Right lobe of liver (tissue), 4 donors: Measurements from ENCODE around the gene PHGDH.
A peak's percentile ranks its signal among the peaks of the same experiment; 100 is the strongest.

ENCODE experiments used
- CTCF ChIP-seq, 4 donors: fragments of 200-600 bp in 3 of 4; fragments of 450-650 bp in 1 of 4; IDR thresholded peaks; one replicate each; pipeline versions ENCODE4 v1.5.1 to v1.8.0; 2016 to 2022; ENCODE audit warnings: antibody characterized with exemption in 4 of 4, mild to moderate bottlenecking in 2 of 4
- POLR2A ChIP-seq: fragments of 450-650 bp; IDR thresholded peaks from one replicate; pipeline ENCODE4 v1.6.1; 2017; ENCODE audit warnings: antibody characterized with exemption, mild to moderate bottlenecking
- donor health status: DM: no; HTN: no; CAD: no.
- donor health status: DM: no; HTN: no; CAD: no.
- donor health status: DM: no; HTN: yes; CAD: no.

- TF ChIP-seq CTCF (IDR thresholded peaks at IDR 0.05) (no peak), POLR2A (peak; percentile 75)
These were observed at the start of gene PHGDH for GRCh38 chr1:119711804-119712341.
